HepG2 (cell line): Measurements from ENCODE around the gene ZNF23. TPM values are rescaled to one million over a fixed set of nuclear protein-coding genes. Genes with fewer than 3 reads are reported as not detected.

Experiments used
- CBX5 ChIP-seq: sonication (generic); formaldehyde crosslinking; IDR thresholded peaks from 2 replicates; pipeline ENCODE4 v1.4.0; 2020; ENCODE audit warnings: missing genetic modification reagents, borderline replicate concordance
- CHCHD3 ChIP-seq: sonication (generic); formaldehyde crosslinking; IDR thresholded peaks from 2 replicates; pipeline ENCODE4 v1.8.0; 2022; ENCODE audit warnings: mild to moderate bottlenecking, missing genetic modification reagents, moderate library complexity
- CREBL2 ChIP-seq: sonication (generic); formaldehyde crosslinking; IDR thresholded peaks from 2 replicates; pipeline ENCODE4 v1.8.1; 2023; ENCODE audit warnings: missing genetic modification reagents, mild to moderate bottlenecking, borderline replicate concordance
- ELK4 ChIP-seq: sonication (generic); formaldehyde crosslinking; IDR thresholded peaks from 2 replicates; pipeline ENCODE4 v1.9.0; 2021; ENCODE audit warnings: missing genetic modification reagents, borderline replicate concordance
- FOSL2 ChIP-seq: sonication (generic); formaldehyde crosslinking; IDR thresholded peaks from 2 replicates; pipeline ENCODE4 v1.4.0; 2020; ENCODE audit warnings: missing genetic modification reagents
- JUN ChIP-seq: sonication (generic); formaldehyde crosslinking; IDR thresholded peaks from 2 replicates; pipeline ENCODE4 v1.4.0; 2020; ENCODE audit warnings: mild to moderate bottlenecking, missing genetic modification reagents
- KLF6 ChIP-seq: IDR thresholded peaks from 2 replicates; pipeline ENCODE4 v1.8.0; 2016; ENCODE audit warnings: missing biosample characterization, missing genetic modification reagents
- KLF9 ChIP-seq: IDR thresholded peaks from 2 replicates; pipeline ENCODE4 v1.6.1; 2016; ENCODE audit warnings: low read depth
- PLRG1 ChIP-seq: fragments of 450-650 bp; conservative IDR thresholded peaks from 2 replicates; pipeline ENCODE4 v1.6.1; 2016
- UBTF ChIP-seq: sonication (generic); formaldehyde crosslinking; IDR thresholded peaks from 2 replicates; pipeline ENCODE4 v1.4.0; 2020; ENCODE audit warnings: mild to moderate bottlenecking, missing genetic modification reagents
- XBP1 ChIP-seq: sonication (generic); formaldehyde crosslinking; IDR thresholded peaks from 2 replicates; pipeline ENCODE4 v1.5.0; 2020; ENCODE audit warnings: missing genetic modification reagents
- ZBTB25 ChIP-seq: IDR thresholded peaks from 2 replicates; pipeline ENCODE4 v1.6.1; 2018; ENCODE audit warnings: missing genetic modification reagents
- ZNF232 ChIP-seq: sonication (generic); formaldehyde crosslinking; IDR thresholded peaks from 2 replicates; pipeline ENCODE4 v1.4.0; 2020; ENCODE audit warnings: missing genetic modification reagents, borderline replicate concordance
- ZNF720 ChIP-seq: sonication (generic); formaldehyde crosslinking; IDR thresholded peaks from 2 replicates; pipeline ENCODE4 v1.4.0; 2020; ENCODE audit warnings: missing genetic modification reagents
- ZNF724P ChIP-seq: sonication (generic); formaldehyde crosslinking; IDR thresholded peaks from 2 replicates; pipeline ENCODE4 v1.8.0; 2022; ENCODE audit warnings: missing genetic modification reagents, borderline replicate concordance
- polyA plus RNA-seq, 8 experiments: library from polyadenylated mRNA; depleted of rRNA in 3 of 8; stranded (reverse) in 7 of 8; unstranded in 1 of 8; fragments of >200 nt; fragmentation: Illumina TruSeq in 4 of 8; extraction: Trizol in 4 of 8; gene quantifications; 2 replicates each; pipeline versions ENCODE4 v1.2.1 to v1.2.3, GENCODE V29; 2011 to 2016; ENCODE audit warnings: low read depth in 4 of 8, missing spikeins in 1 of 8, mixed read lengths in 1 of 8; ENCODE audit not compliant: insufficient read depth in 1 of 8
- total RNA-seq, 5 experiments: library from RNA; depleted of rRNA; stranded (reverse); fragments of >200 nt; fragmentation: Illumina TruSeq; extraction: Trizol; gene quantifications; 2 replicates each; pipeline ENCODE4 v1.2.3, GENCODE V29; 2016; ENCODE audit warnings: low read depth in 1 of 5
- TF ChIP-seq, protein P1 (sequence below): sonication (generic); formaldehyde crosslinking; IDR thresholded peaks from 2 replicates; pipeline ENCODE4 v1.4.0; 2020; ENCODE audit warnings: missing genetic modification reagents
- TF ChIP-seq, protein P2 (sequence below): sonication (generic); formaldehyde crosslinking; IDR thresholded peaks from 2 replicates; pipeline ENCODE4 v1.8.1; 2023; ENCODE audit warnings: mild to moderate bottlenecking, missing genetic modification reagents, borderline replicate concordance
- TF ChIP-seq, protein P3 (sequence below): sonication (generic); formaldehyde crosslinking; IDR thresholded peaks from 2 replicates; pipeline ENCODE4 v1.4.0; 2020; ENCODE audit warnings: mild to moderate bottlenecking, missing genetic modification reagents

Gene ZNF23
- total and polyA plus RNA-seq, 2 of the 13 experiments (the other 11 are each of a cell fraction or from before 2014, with no cell fraction given), result 8.6 to 12.2 TPM

GRCh38 chr16:71484006-71484893, 22.2 kb upstream of the ZNF23 start (continued):
- TF ChIP-seq CREBL2 (CRISPR knock-in tag) (peak; percentile 42; the same call in 1 of the 2 replicates), ZNF720 (CRISPR knock-in tag) (no peak), XBP1 (CRISPR knock-in tag) (no peak), ZBTB25 (CRISPR knock-in tag) (no peak), ELK4 (CRISPR knock-in tag) (no peak), UBTF (peak; percentile 80), KLF6 (peak; percentile 58), FOSL2 (CRISPR knock-in tag) (peak; percentile 66), KLF9 (CRISPR knock-in tag) (peak; percentile 67; the same call in 1 of the 2 replicates), JUN (CRISPR knock-in tag) (0 out of 2 replicates have a peak, but pooled peaks have one; percentile 26), ZNF724P (CRISPR knock-in tag) (0 out of 2 replicates have a peak, but pooled peaks have one; percentile 48), ZNF232 (CRISPR knock-in tag) (no peak), PLRG1 (no peak), CHCHD3 (CRISPR knock-in tag) (peak; percentile 76; the same call in 1 of the 2 replicates), CBX5 (CRISPR knock-in tag) (peak; percentile 87; the same call in 1 of the 2 replicates)
- TF ChIP-seq, protein P1, sequence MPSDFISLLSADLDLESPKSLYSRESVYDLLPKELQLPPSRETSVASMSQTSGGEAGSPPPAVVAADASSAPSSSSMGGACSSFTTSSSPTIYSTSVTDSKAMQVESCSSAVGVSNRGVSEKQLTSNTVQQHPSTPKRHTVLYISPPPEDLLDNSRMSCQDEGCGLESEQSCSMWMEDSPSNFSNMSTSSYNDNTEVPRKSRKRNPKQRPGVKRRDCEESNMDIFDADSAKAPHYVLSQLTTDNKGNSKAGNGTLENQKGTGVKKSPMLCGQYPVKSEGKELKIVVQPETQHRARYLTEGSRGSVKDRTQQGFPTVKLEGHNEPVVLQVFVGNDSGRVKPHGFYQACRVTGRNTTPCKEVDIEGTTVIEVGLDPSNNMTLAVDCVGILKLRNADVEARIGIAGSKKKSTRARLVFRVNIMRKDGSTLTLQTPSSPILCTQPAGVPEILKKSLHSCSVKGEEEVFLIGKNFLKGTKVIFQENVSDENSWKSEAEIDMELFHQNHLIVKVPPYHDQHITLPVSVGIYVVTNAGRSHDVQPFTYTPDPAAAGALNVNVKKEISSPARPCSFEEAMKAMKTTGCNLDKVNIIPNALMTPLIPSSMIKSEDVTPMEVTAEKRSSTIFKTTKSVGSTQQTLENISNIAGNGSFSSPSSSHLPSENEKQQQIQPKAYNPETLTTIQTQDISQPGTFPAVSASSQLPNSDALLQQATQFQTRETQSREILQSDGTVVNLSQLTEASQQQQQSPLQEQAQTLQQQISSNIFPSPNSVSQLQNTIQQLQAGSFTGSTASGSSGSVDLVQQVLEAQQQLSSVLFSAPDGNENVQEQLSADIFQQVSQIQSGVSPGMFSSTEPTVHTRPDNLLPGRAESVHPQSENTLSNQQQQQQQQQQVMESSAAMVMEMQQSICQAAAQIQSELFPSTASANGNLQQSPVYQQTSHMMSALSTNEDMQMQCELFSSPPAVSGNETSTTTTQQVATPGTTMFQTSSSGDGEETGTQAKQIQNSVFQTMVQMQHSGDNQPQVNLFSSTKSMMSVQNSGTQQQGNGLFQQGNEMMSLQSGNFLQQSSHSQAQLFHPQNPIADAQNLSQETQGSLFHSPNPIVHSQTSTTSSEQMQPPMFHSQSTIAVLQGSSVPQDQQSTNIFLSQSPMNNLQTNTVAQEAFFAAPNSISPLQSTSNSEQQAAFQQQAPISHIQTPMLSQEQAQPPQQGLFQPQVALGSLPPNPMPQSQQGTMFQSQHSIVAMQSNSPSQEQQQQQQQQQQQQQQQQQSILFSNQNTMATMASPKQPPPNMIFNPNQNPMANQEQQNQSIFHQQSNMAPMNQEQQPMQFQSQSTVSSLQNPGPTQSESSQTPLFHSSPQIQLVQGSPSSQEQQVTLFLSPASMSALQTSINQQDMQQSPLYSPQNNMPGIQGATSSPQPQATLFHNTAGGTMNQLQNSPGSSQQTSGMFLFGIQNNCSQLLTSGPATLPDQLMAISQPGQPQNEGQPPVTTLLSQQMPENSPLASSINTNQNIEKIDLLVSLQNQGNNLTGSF (CRISPR knock-in tag), result no peak
- TF ChIP-seq, protein P2, sequence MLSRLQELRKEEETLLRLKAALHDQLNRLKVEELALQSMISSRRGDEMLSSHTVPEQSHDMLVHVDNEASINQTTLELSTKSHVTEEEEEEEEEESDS, result no peak
- TF ChIP-seq, protein P3, sequence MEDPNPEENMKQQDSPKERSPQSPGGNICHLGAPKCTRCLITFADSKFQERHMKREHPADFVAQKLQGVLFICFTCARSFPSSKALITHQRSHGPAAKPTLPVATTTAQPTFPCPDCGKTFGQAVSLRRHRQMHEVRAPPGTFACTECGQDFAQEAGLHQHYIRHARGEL (CRISPR knock-in tag), result no peak
